CD4-positive, CD25-positive, alpha-beta regulatory T cell (primary cell): Measurements from ENCODE around the gene SCIN. TPM values are rescaled to one million over a fixed set of nuclear protein-coding genes. Genes with fewer than 3 reads are reported as not detected.

Experiments
- ATAC-seq, 2 donors: fragments of 150-1000 bp; cut with Tn5 transposase; one replicate each; pipeline ENCODE4 v1.10.0; 2021; ENCODE audit warnings: low read depth in 2 of 2, moderate number of reproducible peaks in 2 of 2, moderate library complexity in 1 of 2
- DNase-seq, 3 donors: peaks; one replicate each; pipeline versions ENCODE4 v3.0.0 to v3.0.0-alpha.2; 2012 to 2022; ENCODE audit warnings: mixed read lengths in 1 of 3
- H3K27ac ChIP-seq: one replicate; pipeline ENCODE4 v1.7.0; 2013; ENCODE audit warnings: mild to moderate bottlenecking, low read length; ENCODE audit not compliant: insufficient read depth, poor library complexity, severe bottlenecking
- H3K27me3 ChIP-seq: one replicate; pipeline ENCODE4 v1.7.0; 2013; ENCODE audit warnings: low read length; ENCODE audit not compliant: control insufficient read depth, insufficient read depth
- H3K36me3 ChIP-seq: one replicate; pipeline ENCODE4 v1.7.0; 2013; ENCODE audit warnings: mild to moderate bottlenecking, low read length, moderate library complexity; ENCODE audit not compliant: control insufficient read depth, insufficient read depth
- H3K4me1 ChIP-seq: 2 replicates; pipeline ENCODE4 v1.7.0; 2013; ENCODE audit warnings: mild to moderate bottlenecking, low read length; ENCODE audit not compliant: insufficient read depth, control insufficient read depth, poor library complexity, severe bottlenecking
- H3K4me3 ChIP-seq: one replicate; pipeline ENCODE4 v1.7.0; 2013; ENCODE audit warnings: low read depth, mild to moderate bottlenecking, low read length, moderate library complexity
- H3K9me3 ChIP-seq, 2 experiments: 1 replicate in 1 of 2; 2 replicates in 1 of 2; pipeline ENCODE4 v1.7.0; 2013; ENCODE audit warnings: low read length in 2 of 2, mild to moderate bottlenecking in 1 of 2, moderate library complexity in 1 of 2; ENCODE audit not compliant: control insufficient read depth in 2 of 2
- H3K27ac Mint-ChIP-seq, 3 donors: one replicate each; pipeline ENCODE4 v1.8.0; 2020 to 2022; ENCODE audit warnings: mild to moderate bottlenecking in 3 of 3, mixed read lengths in 3 of 3, moderate library complexity in 2 of 3
- H3K27me3 Mint-ChIP-seq: one replicate; pipeline ENCODE4 v1.8.0; 2022; ENCODE audit warnings: mild to moderate bottlenecking, mixed read lengths
- H3K36me3 Mint-ChIP-seq: one replicate; pipeline ENCODE4 v1.8.0; 2020; ENCODE audit warnings: mixed read lengths
- H3K4me1 Mint-ChIP-seq, 4 donors: one replicate each; pipeline ENCODE4 v1.8.0; 2020 to 2022; ENCODE audit warnings: mixed read lengths in 4 of 4, mild to moderate bottlenecking in 1 of 4
- H3K4me3 Mint-ChIP-seq, 4 donors: one replicate each; pipeline ENCODE4 v1.8.0; 2020 to 2022; ENCODE audit warnings: mild to moderate bottlenecking in 4 of 4, mixed read lengths in 4 of 4, moderate library complexity in 3 of 4
- H3K9me3 Mint-ChIP-seq, 7 donors: one replicate each; pipeline ENCODE4 v1.8.0; 2020 to 2022; ENCODE audit warnings: mixed read lengths in 7 of 7, mild to moderate bottlenecking in 3 of 7, moderate library complexity in 2 of 7
- polyA plus RNA-seq, 4 donors: library from polyadenylated mRNA; unstranded; fragments of 300-500 nt; fragmentation: Illumina TruSeq; gene quantifications; one replicate each; pipeline ENCODE4 v1.2.3, GENCODE V29; 2021
- total RNA-seq: library from RNA; stranded (reverse); gene quantifications from one replicate; pipeline ENCODE4 v1.2.3, GENCODE V29; 2022

SCIN gene
- total and polyA plus RNA-seq, 5 donors from 2014 or later: 0.22 to 0.31 TPM; not detected in 3

GRCh38 chr7:12596225-12596790 is 25.8 kb downstream of the SCIN start:
- Histone ChIP-seq H3K4me3 (no peak overlapping the region), H3K27ac (no peak overlapping the region), H3K9me3 (no peaks in the 10 kb centered on the region), H3K27me3 (no peaks in the 10 kb centered on the region), H3K4me1 (no peaks in the 10 kb centered on the region), H3K36me3 (no peaks in the 10 kb centered on the region)
- ATAC-seq (no peak), DNase-seq (no peak)
- H3K4me1 Mint-ChIP-seq: no peaks in the 10 kb centered on the region
- H3K36me3 Mint-ChIP-seq: no peaks in the 10 kb centered on the region
- peaks cover 0 to 4% (median 1%) of the 10 kb centered on the region in 7 donors for H3K9me3 Mint-ChIP-seq
- no peak overlapping the region for H3K4me3 Mint-ChIP-seq
- H3K27ac Mint-ChIP-seq: no peak overlapping the region
- H3K27me3 Mint-ChIP-seq: no peaks in the 10 kb centered on the region

- Histone ChIP-seq H3K36me3 (no peaks in the 10 kb centered on the region), H3K4me3 (no peak overlapping the region), H3K27me3 (no peaks in the 10 kb centered on the region), H3K9me3 (peaks cover 0 to 5% of the 10 kb centered on the region in 2 experiments), H3K27ac (no peak overlapping the region), H3K4me1 (no peaks in the 10 kb centered on the region)
- DNase-seq (no peak), ATAC-seq (no peak)
- H3K27ac Mint-ChIP-seq: peak overlapping the region in 1 of 3 donors; percentile 52
- H3K4me3 Mint-ChIP-seq: no peak overlapping the region
- H3K9me3 Mint-ChIP-seq: peaks cover 0 to 16% (median 6%) of the 10 kb centered on the region in 7 donors
- H3K4me1 Mint-ChIP-seq: no peaks in the 10 kb centered on the region
- H3K36me3 Mint-ChIP-seq: no peaks in the 10 kb centered on the region
- H3K27me3 Mint-ChIP-seq: no peaks in the 10 kb centered on the region
These were observed 30.9 kb downstream of the SCIN start for GRCh38 chr7:12601302-12601869.

GRCh38 chr7:12607134-12607533 is 36.6 kb downstream of the SCIN start:
- Mint-ChIP-seq H3K27me3 (peaks cover 3% of the 10 kb centered on the region), H3K9me3 (peaks cover 0 to 7% (median 2%) of the 10 kb centered on the region in 7 donors), H3K27ac (no peak overlapping the region), H3K4me1 (no peaks in the 10 kb centered on the region), H3K36me3 (no peaks in the 10 kb centered on the region), H3K4me3 (no peak overlapping the region)
- H3K27me3 ChIP-seq: no peaks in the 10 kb centered on the region
- H3K9me3 ChIP-seq: no peaks in the 10 kb centered on the region
- H3K4me3 ChIP-seq: no peak overlapping the region
- no peaks in the 10 kb centered on the region for H3K36me3 ChIP-seq
- no peaks in the 10 kb centered on the region for H3K4me1 ChIP-seq
- no peak for ATAC-seq
- DNase-seq: no peak
- H3K27ac ChIP-seq: no peak overlapping the region

GRCh38 chr7:12609561-12609960 is 39.0 kb downstream of the SCIN start:
- Mint-ChIP-seq H3K4me1 (no peaks in the 10 kb centered on the region), H3K36me3 (no peaks in the 10 kb centered on the region)

GRCh38 chr7:12610899-12611298 is 40.4 kb downstream of the SCIN start:
- H3K27me3 Mint-ChIP-seq: peaks cover 5% of the 10 kb centered on the region
- no peaks in the 10 kb centered on the region for H3K9me3 Mint-ChIP-seq
- DNase-seq (no peak), ATAC-seq (no peak)
- no peaks in the 10 kb centered on the region for H3K36me3 ChIP-seq
- no peak overlapping the region for H3K27ac Mint-ChIP-seq
- H3K4me1 ChIP-seq: no peaks in the 10 kb centered on the region
- no peak overlapping the region for H3K27ac ChIP-seq
- no peak overlapping the region for H3K4me3 ChIP-seq
- no peaks in the 10 kb centered on the region for H3K36me3 Mint-ChIP-seq
- no peaks in the 10 kb centered on the region for H3K9me3 ChIP-seq
- H3K27me3 ChIP-seq: no peaks in the 10 kb centered on the region
- no peak overlapping the region for H3K4me3 Mint-ChIP-seq
- no peaks in the 10 kb centered on the region for H3K4me1 Mint-ChIP-seq

More at GRCh38 chr7:12609561-12609960, 39.0 kb downstream of the SCIN start:
- no peaks in the 10 kb centered on the region for H3K36me3 ChIP-seq
- peaks cover 5% of the 10 kb centered on the region for H3K27me3 Mint-ChIP-seq
- DNase-seq (no peak), ATAC-seq (no peak)
- no peak overlapping the region for H3K27ac ChIP-seq
- no peak overlapping the region for H3K4me3 Mint-ChIP-seq
- H3K27ac Mint-ChIP-seq: no peak overlapping the region
- no peaks in the 10 kb centered on the region for H3K9me3 Mint-ChIP-seq
- no peak overlapping the region for H3K4me3 ChIP-seq
- H3K4me1 ChIP-seq: no peaks in the 10 kb centered on the region
- no peaks in the 10 kb centered on the region for H3K9me3 ChIP-seq
- no peaks in the 10 kb centered on the region for H3K27me3 ChIP-seq

GRCh38 chr7:12612622-12613021 is 42.1 kb downstream of the SCIN start:
- Mint-ChIP-seq H3K27ac (no peak overlapping the region), H3K27me3 (peaks cover 5% of the 10 kb centered on the region), H3K4me3 (no peak overlapping the region), H3K4me1 (no peaks in the 10 kb centered on the region), H3K9me3 (no peaks in the 10 kb centered on the region), H3K36me3 (no peaks in the 10 kb centered on the region)
- Histone ChIP-seq H3K27ac (no peak overlapping the region), H3K4me1 (no peaks in the 10 kb centered on the region), H3K36me3 (no peaks in the 10 kb centered on the region), H3K4me3 (no peak overlapping the region), H3K27me3 (no peaks in the 10 kb centered on the region), H3K9me3 (no peaks in the 10 kb centered on the region)
- DNase-seq (no peak), ATAC-seq (no peak)

GRCh38 chr7:12619461-12620069 is 49.0 kb downstream of the SCIN start:
- Histone ChIP-seq H3K4me3 (no peak overlapping the region), H3K9me3 (no peaks in the 10 kb centered on the region), H3K4me1 (no peaks in the 10 kb centered on the region), H3K27me3 (no peaks in the 10 kb centered on the region), H3K27ac (no peak overlapping the region), H3K36me3 (no peaks in the 10 kb centered on the region)
- H3K4me3 Mint-ChIP-seq: no peak overlapping the region
- no peaks in the 10 kb centered on the region for H3K27me3 Mint-ChIP-seq
- DNase-seq (no peak), ATAC-seq (no peak)
- H3K9me3 Mint-ChIP-seq: no peaks in the 10 kb centered on the region
- H3K27ac Mint-ChIP-seq: no peak overlapping the region
- H3K36me3 Mint-ChIP-seq: no peaks in the 10 kb centered on the region
- no peaks in the 10 kb centered on the region for H3K4me1 Mint-ChIP-seq

GRCh38 chr7:12620371-12620770 is 49.9 kb downstream of the SCIN start:
- H3K4me3 Mint-ChIP-seq: no peak overlapping the region
- H3K9me3 ChIP-seq: no peaks in the 10 kb centered on the region
- no peak overlapping the region for H3K27ac ChIP-seq
- no peaks in the 10 kb centered on the region for H3K36me3 ChIP-seq
- H3K27me3 ChIP-seq: no peaks in the 10 kb centered on the region
- DNase-seq (no peak), ATAC-seq (no peak)
- no peak overlapping the region for H3K4me3 ChIP-seq
- peak overlapping the region in 1 of 3 donors; percentile 9 for H3K27ac Mint-ChIP-seq
- peaks cover 1% of the 10 kb centered on the region for H3K27me3 Mint-ChIP-seq
- H3K36me3 Mint-ChIP-seq: no peaks in the 10 kb centered on the region
- no peaks in the 10 kb centered on the region for H3K4me1 ChIP-seq
- H3K9me3 Mint-ChIP-seq: no peaks in the 10 kb centered on the region
- H3K4me1 Mint-ChIP-seq: no peaks in the 10 kb centered on the region
